Measurements from ENCODE around the gene MESD. TPM values are rescaled to one million over a fixed set of nuclear protein-coding genes. Genes with fewer than 3 reads are reported as not detected.
"Not testable (repeated sequence)": the region's sequence is repeated elsewhere in the genome, so short reads cannot be mapped to it uniquely, and the experiment has no call there.

Gene MESD
- total RNA-seq, 5 donors from 2014 or later (not counting 1 experiment from before 2014, with no cell fraction given): 17.7 to 32.8 (median 30.7) TPM

DNA sequence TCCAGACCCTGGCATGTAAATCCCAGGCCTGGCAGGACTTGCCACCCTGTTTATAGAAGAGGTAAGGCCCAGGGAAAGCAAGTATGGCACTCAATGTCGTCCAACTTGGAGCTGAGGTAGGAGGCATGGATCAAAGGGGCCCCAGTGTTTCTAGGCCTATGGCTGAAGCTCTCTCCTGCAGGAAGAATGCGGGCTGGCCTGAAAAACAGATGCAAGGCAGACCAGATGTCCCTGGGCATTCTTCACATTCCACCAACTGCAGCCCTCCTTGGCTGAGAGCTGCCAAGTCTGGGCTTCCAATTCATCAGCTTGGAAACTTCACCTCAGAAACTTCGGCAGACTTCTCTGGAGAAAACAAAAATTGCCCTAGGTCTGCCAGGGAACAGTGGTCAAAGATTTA lies 22.2 kb downstream of the MESD start:
- DNase-seq (no peak), ATAC-seq (replicated peaks in 1 of 4) (no peak)
- peaks cover 45% of the 10 kb centered on the region for H3K36me3 Mint-ChIP-seq
- ChIA-PET POLR2A (no interaction called here), CTCF (interaction anchor here in 1 of 2 donors (2.3 kb wide), 1 partner anchor 512 kb away, joined by 7 read pairs; no protein-coding TSS in a partner anchor)
- H3K4me1 Mint-ChIP-seq: peaks cover 18 to 25% (median 24%) of the 10 kb centered on the region in 3 donors
- no peak overlapping the region for H3K27ac ChIP-seq (ENCODE audit: low read length)
- H3K9me3 ChIP-seq: no peaks in the 10 kb centered on the region
- peaks cover 12 to 18% of the 10 kb centered on the region in 2 donors for H3K36me3 ChIP-seq (ENCODE audit: control insufficient read depth in 2 of 2, extremely low read depth in 1 of 2, insufficient read depth in 1 of 2, low read length in 1 of 2)
- 83% methylated on average over 1 of the region's 3 CpGs for WGBS (ENCODE audit: insufficient coverage)
- no peaks in the 10 kb centered on the region for H3K27me3 Mint-ChIP-seq
- no peak overlapping the region for H3K4me3 Mint-ChIP-seq
- H3K27me3 ChIP-seq (replicated peaks in 1 of 2; ENCODE audit: control insufficient read depth in 2 of 2, extremely low read depth in 1 of 2, insufficient read depth in 2 of 2, low read length in 1 of 2): no peaks in the 10 kb centered on the region
- no peak overlapping the region for H3K4me3 ChIP-seq (ENCODE audit: control insufficient read depth in 1 of 2, extremely low read depth in 1 of 2, low read length in 1 of 2)
- no peak overlapping the region for H3K27ac Mint-ChIP-seq
- H3K9me3 Mint-ChIP-seq: peaks cover 0 to 4% (median 0%) of the 10 kb centered on the region in 3 donors
- H3K4me1 ChIP-seq (ENCODE audit: control insufficient read depth in 1 of 2, extremely low read depth in 1 of 2, insufficient read depth in 2 of 2, low read length in 2 of 2): no peaks in the 10 kb centered on the region

DNA sequence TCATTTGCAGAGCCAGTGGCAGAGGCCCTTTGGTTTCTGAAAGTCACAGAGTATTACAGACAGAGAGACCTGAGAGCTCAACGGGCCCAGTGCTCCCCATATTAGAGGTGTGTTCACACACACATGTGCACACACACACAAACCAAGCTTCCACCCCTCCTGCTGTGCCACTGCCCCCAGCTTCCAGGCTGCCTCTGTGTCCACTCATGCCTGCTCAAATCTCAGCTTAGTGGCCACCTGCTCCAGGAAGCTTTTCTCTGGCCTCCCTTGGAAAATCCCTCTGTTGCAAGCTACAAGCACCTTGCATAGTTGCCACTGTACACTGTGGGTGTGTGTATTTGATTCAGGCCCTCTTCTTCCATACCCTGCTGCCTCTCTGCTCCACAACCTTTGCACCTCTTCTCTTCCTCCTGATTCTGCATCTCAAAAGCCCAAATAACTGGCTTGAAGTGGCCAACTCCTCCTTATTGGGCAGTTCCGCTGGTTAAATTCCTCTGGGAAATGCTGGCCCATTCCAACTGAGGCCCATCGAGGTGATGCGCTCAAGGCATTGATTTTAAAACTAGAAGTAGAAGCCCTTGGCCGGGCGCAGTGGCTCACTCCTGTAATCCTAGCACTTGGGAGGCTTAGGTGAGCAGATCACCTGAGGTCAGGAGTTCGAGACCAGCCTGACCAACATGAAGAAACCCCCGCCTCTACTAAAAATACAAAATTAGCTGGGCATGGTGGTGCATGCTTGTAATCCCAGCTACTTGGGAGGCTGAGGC lies 23.0 kb downstream of the MESD start:
- H3K27me3 ChIP-seq (replicated peaks in 1 of 2; ENCODE audit: control insufficient read depth in 2 of 2, extremely low read depth in 1 of 2, insufficient read depth in 2 of 2, low read length in 1 of 2): no peaks in the 10 kb centered on the region
- Mint-ChIP-seq H3K9me3 (peaks cover 0 to 4% (median 0%) of the 10 kb centered on the region in 3 donors), H3K36me3 (peaks cover 47% of the 10 kb centered on the region), H3K4me1 (peaks cover 25 to 34% (median 31%) of the 10 kb centered on the region in 3 donors), H3K4me3 (no peak overlapping the region), H3K27ac (no peak overlapping the region), H3K27me3 (no peaks in the 10 kb centered on the region)
- no peaks in the 10 kb centered on the region for H3K4me1 ChIP-seq (ENCODE audit: control insufficient read depth in 1 of 2, extremely low read depth in 1 of 2, insufficient read depth in 2 of 2, low read length in 2 of 2)
- H3K9me3 ChIP-seq: no peaks in the 10 kb centered on the region
- ATAC-seq (replicated peaks in 1 of 4): no peak
- POLR2A ChIA-PET: no interaction called here
- H3K4me3 ChIP-seq (ENCODE audit: control insufficient read depth in 1 of 2, extremely low read depth in 1 of 2, low read length in 1 of 2): no peak overlapping the region
- no peak overlapping the region for H3K27ac ChIP-seq (ENCODE audit: low read length)
- DNase-seq: no peak
- H3K36me3 ChIP-seq (ENCODE audit: control insufficient read depth in 2 of 2, extremely low read depth in 1 of 2, insufficient read depth in 1 of 2, low read length in 1 of 2): peaks cover 12 to 18% of the 10 kb centered on the region in 2 donors
- WGBS (ENCODE audit: insufficient coverage): 91% methylated on average over 7 of the region's 8 CpGs
- CTCF ChIA-PET: interaction anchor here in 1 of 2 donors (2.3 kb wide), 1 partner anchor 511 kb away, joined by 7 read pairs; no protein-coding TSS in a partner anchor

DNA sequence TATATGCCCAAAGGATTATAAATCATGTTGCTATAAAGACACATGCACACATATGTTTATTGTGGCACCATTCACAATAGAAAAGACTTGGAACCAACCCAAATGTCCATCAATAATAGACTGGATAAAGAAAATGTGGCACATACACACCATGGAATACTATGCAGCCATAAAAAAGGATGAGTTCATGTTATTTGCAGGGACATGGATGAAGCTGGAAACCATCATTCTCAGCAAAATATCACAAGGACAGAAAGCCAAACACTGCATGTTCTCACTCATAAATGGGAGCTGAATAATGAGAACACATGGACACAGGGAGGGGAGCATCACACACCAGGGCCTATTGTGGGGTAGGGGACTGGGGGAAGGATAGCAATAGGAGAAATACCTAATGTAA lies 24.2 kb downstream of the MESD start:
- H3K4me1 ChIP-seq (ENCODE audit: control insufficient read depth in 1 of 2, extremely low read depth in 1 of 2, insufficient read depth in 2 of 2, low read length in 2 of 2); H3K4me3 ChIP-seq (ENCODE audit: control insufficient read depth in 1 of 2, extremely low read depth in 1 of 2, low read length in 1 of 2); H3K27me3 ChIP-seq (replicated peaks in 1 of 2; ENCODE audit: control insufficient read depth in 2 of 2, extremely low read depth in 1 of 2, insufficient read depth in 2 of 2, low read length in 1 of 2); CTCF ChIA-PET; H3K27ac ChIP-seq (ENCODE audit: low read length); H3K9me3 Mint-ChIP-seq; H3K4me3 Mint-ChIP-seq; POLR2A ChIA-PET; H3K27me3 Mint-ChIP-seq; DNase-seq; H3K27ac Mint-ChIP-seq; H3K9me3 ChIP-seq; ATAC-seq (replicated peaks in 1 of 4): not testable (repeated sequence)
- H3K36me3 ChIP-seq (ENCODE audit: control insufficient read depth in 2 of 2, extremely low read depth in 1 of 2, insufficient read depth in 1 of 2, low read length in 1 of 2): peaks cover 12 to 15% of the 10 kb centered on the region in 2 donors
- Mint-ChIP-seq H3K4me1 (peaks cover 31 to 34% (median 33%) of the 10 kb centered on the region in 3 donors), H3K36me3 (peaks cover 57% of the 10 kb centered on the region)

DNA sequence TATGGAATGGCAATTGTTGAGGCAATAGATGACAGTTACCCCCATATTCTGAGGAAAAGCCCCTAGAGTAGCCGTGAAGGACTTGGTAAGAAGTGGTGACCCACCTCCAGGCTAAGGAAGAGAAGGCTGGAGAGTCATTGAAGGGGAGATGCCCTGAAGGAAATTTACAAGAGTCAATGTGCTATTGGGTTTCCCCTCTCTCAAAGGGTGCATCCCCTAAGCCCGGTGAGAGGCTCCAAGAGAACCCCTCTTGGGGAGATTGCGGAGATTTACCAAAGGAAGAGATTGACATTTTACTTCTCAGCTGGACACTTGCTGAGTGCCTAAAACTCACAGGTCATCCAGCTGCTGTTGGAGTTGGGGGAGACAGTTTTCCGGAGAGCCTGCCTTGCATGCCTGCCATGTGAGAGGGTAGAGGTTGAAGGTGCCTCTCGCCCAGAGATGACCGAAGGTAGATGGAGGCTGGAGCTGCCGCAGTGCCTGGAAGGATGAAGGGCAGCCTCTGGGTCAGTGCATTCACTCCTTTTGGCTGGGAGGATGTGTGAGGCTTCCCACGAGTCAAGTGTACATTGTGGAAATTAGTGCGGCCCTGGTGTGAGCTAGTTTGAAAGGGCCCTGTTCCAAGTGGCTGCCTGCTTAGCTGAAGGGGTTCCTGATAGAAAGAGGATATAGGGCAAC lies 30.7 kb downstream of the MESD start:
- POLR2A ChIA-PET: no interaction called here
- H3K27me3 Mint-ChIP-seq: no peaks in the 10 kb centered on the region
- peaks cover 65% of the 10 kb centered on the region for H3K36me3 Mint-ChIP-seq

DNA sequence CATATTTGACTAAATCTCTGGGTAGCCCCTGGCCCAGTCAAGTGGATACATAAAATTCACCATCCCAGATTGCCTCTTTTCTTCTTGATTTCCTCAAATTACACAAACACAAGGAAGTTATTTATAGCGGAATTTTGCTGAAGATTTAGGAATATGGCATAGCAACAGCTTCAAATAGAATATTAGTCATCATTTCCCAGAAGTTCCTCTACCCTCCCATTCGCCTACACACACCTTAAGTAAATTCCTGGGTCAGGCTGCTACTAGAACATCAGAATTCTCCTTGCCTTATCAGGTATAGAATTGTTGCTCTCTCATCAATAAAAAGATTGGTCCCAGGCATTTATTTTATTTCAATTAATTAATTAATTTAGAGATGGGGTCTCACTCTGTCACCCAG lies 31.6 kb downstream of the MESD start:
- Histone ChIP-seq H3K9me3 (no peaks in the 10 kb centered on the region), H3K27me3 (replicated peaks in 1 of 2; ENCODE audit: control insufficient read depth in 2 of 2, extremely low read depth in 1 of 2, insufficient read depth in 2 of 2, low read length in 1 of 2) (no peaks in the 10 kb centered on the region), H3K4me1 (ENCODE audit: control insufficient read depth in 1 of 2, extremely low read depth in 1 of 2, insufficient read depth in 2 of 2, low read length in 2 of 2) (no peaks in the 10 kb centered on the region), H3K27ac (ENCODE audit: low read length) (no peak overlapping the region), H3K36me3 (ENCODE audit: control insufficient read depth in 2 of 2, extremely low read depth in 1 of 2, insufficient read depth in 1 of 2, low read length in 1 of 2) (peaks cover 5 to 14% of the 10 kb centered on the region in 2 donors), H3K4me3 (ENCODE audit: control insufficient read depth in 1 of 2, extremely low read depth in 1 of 2, low read length in 1 of 2) (no peak overlapping the region)
- Mint-ChIP-seq H3K27me3 (no peaks in the 10 kb centered on the region), H3K36me3 (peaks cover 63% of the 10 kb centered on the region), H3K9me3 (no peaks in the 10 kb centered on the region), H3K4me1 (peaks cover 21 to 23% (median 22%) of the 10 kb centered on the region in 3 donors), H3K4me3 (no peak overlapping the region), H3K27ac (no peak overlapping the region)
- WGBS (ENCODE audit: insufficient coverage): no CpG with 5 or more reads among the region's 2 CpGs
- CTCF ChIA-PET: no interaction called here
- DNase-seq (no peak), ATAC-seq (replicated peaks in 1 of 4) (no peak)
- POLR2A ChIA-PET: no interaction called here

More for the DNA sequence above, 30.7 kb downstream of the MESD start:
- no peak overlapping the region for H3K27ac ChIP-seq (ENCODE audit: low read length)
- peaks cover 5 to 12% of the 10 kb centered on the region in 2 donors for H3K36me3 ChIP-seq (ENCODE audit: control insufficient read depth in 2 of 2, extremely low read depth in 1 of 2, insufficient read depth in 1 of 2, low read length in 1 of 2)
- no peaks in the 10 kb centered on the region for H3K9me3 Mint-ChIP-seq
- H3K4me3 ChIP-seq (ENCODE audit: control insufficient read depth in 1 of 2, extremely low read depth in 1 of 2, low read length in 1 of 2): no peak overlapping the region
- no peaks in the 10 kb centered on the region for H3K27me3 ChIP-seq (replicated peaks in 1 of 2; ENCODE audit: control insufficient read depth in 2 of 2, extremely low read depth in 1 of 2, insufficient read depth in 2 of 2, low read length in 1 of 2)
- H3K4me3 Mint-ChIP-seq: peak overlapping the region in 1 of 3 donors; percentile 13
- no peak for ATAC-seq (replicated peaks in 1 of 4)
- WGBS (ENCODE audit: insufficient coverage): 95% methylated on average over 8 of the region's 9 CpGs
- peaks cover 24 to 28% (median 28%) of the 10 kb centered on the region in 3 donors for H3K4me1 Mint-ChIP-seq
- H3K9me3 ChIP-seq: no peaks in the 10 kb centered on the region
- CTCF ChIA-PET: interaction anchor here in 1 of 2 donors (0.6 kb wide), 1 partner anchor 1468 kb away, joined by 4 read pairs; no protein-coding TSS in a partner anchor
- no peak for DNase-seq
- H3K4me1 ChIP-seq (ENCODE audit: control insufficient read depth in 1 of 2, extremely low read depth in 1 of 2, insufficient read depth in 2 of 2, low read length in 2 of 2): no peaks in the 10 kb centered on the region
- no peak overlapping the region for H3K27ac Mint-ChIP-seq

DNA sequence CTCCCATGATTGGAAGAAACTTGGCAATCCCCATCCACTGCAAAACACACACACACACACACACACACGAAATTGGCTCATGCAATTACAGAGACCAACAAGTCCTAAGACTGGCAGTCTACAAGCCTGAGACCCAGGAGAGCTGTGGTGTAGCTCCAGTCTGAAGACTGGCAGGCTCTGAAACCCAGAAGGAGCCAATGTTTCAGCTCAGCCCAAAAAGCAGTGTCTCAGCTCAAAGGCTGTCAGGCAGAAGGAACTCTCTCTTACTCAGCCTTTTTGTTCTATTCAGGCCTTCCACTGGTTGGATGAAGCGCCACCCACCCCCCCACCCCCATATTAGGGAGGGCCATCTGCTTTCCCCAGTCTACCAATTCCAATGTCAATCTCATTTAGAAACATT lies 32.1 kb downstream of the MESD start:
- Histone ChIP-seq H3K36me3 (ENCODE audit: control insufficient read depth in 2 of 2, extremely low read depth in 1 of 2, insufficient read depth in 1 of 2, low read length in 1 of 2) (peaks cover 7 to 14% of the 10 kb centered on the region in 2 donors), H3K27ac (ENCODE audit: low read length) (no peak overlapping the region), H3K4me3 (ENCODE audit: control insufficient read depth in 1 of 2, extremely low read depth in 1 of 2, low read length in 1 of 2) (no peak overlapping the region), H3K9me3 (no peaks in the 10 kb centered on the region), H3K4me1 (ENCODE audit: control insufficient read depth in 1 of 2, extremely low read depth in 1 of 2, insufficient read depth in 2 of 2, low read length in 2 of 2) (no peaks in the 10 kb centered on the region), H3K27me3 (replicated peaks in 1 of 2; ENCODE audit: control insufficient read depth in 2 of 2, extremely low read depth in 1 of 2, insufficient read depth in 2 of 2, low read length in 1 of 2) (no peaks in the 10 kb centered on the region)
- 83% methylated on average over 2 of the region's 2 CpGs for WGBS (ENCODE audit: insufficient coverage)
- Mint-ChIP-seq H3K4me3 (no peak overlapping the region), H3K36me3 (peaks cover 63% of the 10 kb centered on the region), H3K27ac (no peak overlapping the region), H3K4me1 (peaks cover 17 to 19% (median 17%) of the 10 kb centered on the region in 3 donors), H3K9me3 (no peaks in the 10 kb centered on the region), H3K27me3 (no peaks in the 10 kb centered on the region)
- ChIA-PET POLR2A (no interaction called here), CTCF (interaction anchor here in 1 of 2 donors (1.0 kb wide), 1 partner anchor 12 kb away, joined by 3 read pairs; no protein-coding TSS in a partner anchor)
- DNase-seq (no peak), ATAC-seq (replicated peaks in 1 of 4) (no peak)
